Measurements from ENCODE around the gene CLEC2L.
"Not testable (repeated sequence)": the region's sequence is repeated elsewhere in the genome, so short reads cannot be mapped to it uniquely, and the experiment has no call there.

Gene CLEC2L

GRCh38 chr7:139523968-139524815 lies 707 bp downstream of the CLEC2L start:
- no peak for DNase-seq

- no peak for DNase-seq
Observed at GRCh38 chr7:139525239-139525638, 1.8 kb downstream of the CLEC2L start.

GRCh38 chr7:139525750-139526149 lies 2.3 kb downstream of the CLEC2L start:
- no peak for DNase-seq

GRCh38 chr7:139526578-139527544 lies 3.4 kb downstream of the CLEC2L start:
- DNase-seq: no peak

GRCh38 chr7:139531094-139531493 lies 7.6 kb downstream of the CLEC2L start:
- DNase-seq: no peak

GRCh38 chr7:139532636-139533155 lies 9.2 kb downstream of the CLEC2L start:
- no peak for DNase-seq

GRCh38 chr7:139534096-139534495 lies 10.6 kb downstream of the CLEC2L start:
- no peak for DNase-seq

- no peak for DNase-seq
Observed at GRCh38 chr7:139534966-139535651, 11.6 kb downstream of the CLEC2L start.

- DNase-seq: no peak
Observed at GRCh38 chr7:139536152-139536551, 12.7 kb downstream of the CLEC2L start.

GRCh38 chr7:139538881-139539635 lies 15.6 kb downstream of the CLEC2L start:
- no peak for DNase-seq

GRCh38 chr7:139540203-139540602 lies 16.7 kb downstream of the CLEC2L start:
- no peak for DNase-seq

- no peak for DNase-seq
Observed at GRCh38 chr7:139541600-139542307, 18.3 kb downstream of the CLEC2L start.

GRCh38 chr7:139542308-139543151 lies 19.0 kb downstream of the CLEC2L start:
- no peak for DNase-seq

GRCh38 chr7:139543801-139544603 lies 20.5 kb downstream of the CLEC2L start:
- DNase-seq: peak; percentile 11

GRCh38 chr7:139544645-139545044 lies 21.2 kb downstream of the CLEC2L start:
- no peak for DNase-seq

- no peak for DNase-seq
Observed at GRCh38 chr7:139548302-139549028, 25.0 kb downstream of the CLEC2L start.

GRCh38 chr7:139553991-139554700 lies 30.7 kb downstream of the CLEC2L start:
- not testable (repeated sequence) for DNase-seq

Data from activated CD4-positive, alpha-beta T cell treated with anti-CD3 and anti-CD28 coated beads, Interleukin-2, Interleukin-6, amounts not matched to agents 100 ng/mL and 50 ng/mL, durations not matched to agents 16 hours and 8 hours (primary cell).